Sigmoid colon (tissue), 7 donors: ENCODE results near the gene MYH7B. TPM values are rescaled to one million over a fixed set of nuclear protein-coding genes. Genes with fewer than 3 reads are reported as not detected.
A peak's percentile ranks its signal among the peaks of the same experiment; 100 is the strongest.

Experiments used
- DNase-seq: peaks from one replicate; pipeline ENCODE4 v3.0.0-alpha.2; 2019
- H3K27ac ChIP-seq, 4 donors: fragments of 200-600 bp; sonication (generic); one replicate each; pipeline ENCODE4 v1.5.1; 2016 to 2019; ENCODE audit warnings: mild to moderate bottlenecking in 1 of 4
- H3K27me3 ChIP-seq, 3 donors: fragments of 200-600 bp; sonication (generic); one replicate each; pipeline ENCODE4 v1.5.1; 2019; ENCODE audit warnings: mild to moderate bottlenecking in 1 of 3
- H3K36me3 ChIP-seq, 4 donors: fragments of 200-600 bp; sonication (generic); one replicate each; pipeline ENCODE4 v1.5.1; 2016 to 2019
- H3K4me1 ChIP-seq, 4 donors: fragments of 200-600 bp; sonication (generic); one replicate each; pipeline ENCODE4 v1.5.1; 2017 to 2019
- H3K4me3 ChIP-seq, 4 donors: fragments of 200-600 bp; sonication (generic); one replicate each; pipeline ENCODE4 v1.5.1; 2017 to 2019; ENCODE audit warnings: mild to moderate bottlenecking in 2 of 4, moderate library complexity in 1 of 4
- H3K9me3 ChIP-seq, 4 donors: fragments of 200-600 bp in 3 of 4; sonication (generic) in 3 of 4; one replicate each; pipeline versions ENCODE4 v1.5.1 to v1.6.1; 2013 to 2019
- CTCF ChIP-seq, 4 experiments: fragments of 450-650 bp in 3 of 4; fragments of 200-600 bp in 1 of 4; IDR thresholded peaks; one replicate each; pipeline ENCODE4 v1.5.1; 2016 to 2019; ENCODE audit warnings: antibody characterized with exemption in 4 of 4, mild to moderate bottlenecking in 3 of 4, moderate library complexity in 2 of 4
- EP300 ChIP-seq, 4 donors: sonication (generic); formaldehyde crosslinking; IDR thresholded peaks; one replicate each; pipeline ENCODE4 v1.6.1; 2017; ENCODE audit warnings: antibody characterized with exemption in 4 of 4
- POLR2A ChIP-seq, 2 donors: fragments of 450-650 bp; IDR thresholded peaks; one replicate each; pipeline ENCODE4 v1.6.1; 2016; ENCODE audit warnings: antibody characterized with exemption in 2 of 2, mild to moderate bottlenecking in 2 of 2, moderate library complexity in 2 of 2
- POLR2AphosphoS5 ChIP-seq, 4 donors: sonication (generic); formaldehyde crosslinking; IDR thresholded peaks; one replicate each; pipeline ENCODE4 v1.6.1; 2017; ENCODE audit warnings: antibody characterized with exemption in 4 of 4
- WGBS, 2 donors: extraction: QIAGEN DNeasy Blood & Tissue Kit; methylation state at CpG; one replicate each; pipeline ENCODE4 v1.1.7; 2013; 5-methylcytosine and 5-hydroxymethylcytosine counted together
- intact Hi-C: fragments of 100-400 bp; cut with DNase I; formaldehyde crosslinking; loops from one replicate; pipeline ENCODE4 v1.15.1; 2023
- polyA plus RNA-seq, 3 donors: library from polyadenylated mRNA; stranded (reverse); fragments of 200-250 nt; gene quantifications; one replicate each; pipeline ENCODE4 v1.2.3, GENCODE V29; 2013
- total RNA-seq, 4 donors: library from RNA; depleted of rRNA; stranded (reverse); fragments of >200 nt; gene quantifications; one replicate each; pipeline ENCODE4 v1.1.0, GENCODE V29; 2016
- donor health status: healthy with polysubstance abuse.
- donor health status: Bipolar disorder and iron deficiency.
- donor health status: healthy.

The MYH7B gene
- total and polyA plus RNA-seq, 7 donors, result under 0.01 to 1.6 (median 0.66) TPM

GRCh38 chr20:34951652-34952051 lies 4.0 kb upstream of the MYH7B start:
- Histone ChIP-seq H3K4me1 (peaks cover 0 to 15% (median 14%) of the 10 kb centered on the region in 4 donors), H3K27me3 (no peaks in the 10 kb centered on the region), H3K9me3 (no peaks in the 10 kb centered on the region), H3K36me3 (peaks cover 0 to 22% (median 0%) of the 10 kb centered on the region in 4 donors), H3K4me3 (no peak overlapping the region), H3K27ac (no peak overlapping the region)
- 91 to 92% methylated on average over 8 of the region's 8 CpGs for WGBS, 2 donors
- DNase-seq, result no peak
- intact Hi-C loops, result no loop called here
- no peak for TF ChIP-seq POLR2AphosphoS5 (IDR thresholded peaks at IDR 0.05)
- no peak for TF ChIP-seq CTCF (IDR thresholded peaks at IDR 0.05)
- TF ChIP-seq EP300 (IDR thresholded peaks at IDR 0.05), result no peak
- TF ChIP-seq POLR2A (IDR thresholded peaks at IDR 0.05), result no peak

- no peak overlapping the region for H3K4me3 ChIP-seq
- DNase-seq, result no peak
- H3K4me1 ChIP-seq, result peaks cover 0 to 15% (median 14%) of the 10 kb centered on the region in 4 donors
- no peaks in the 10 kb centered on the region for H3K9me3 ChIP-seq
- 83 to 94% methylated on average over 5 of the region's 5 CpGs for WGBS, 2 donors
- no peaks in the 10 kb centered on the region for H3K27me3 ChIP-seq
- peaks cover 0 to 22% (median 0%) of the 10 kb centered on the region in 4 donors for H3K36me3 ChIP-seq
- intact Hi-C loops, result no loop called here
- TF ChIP-seq EP300 (IDR thresholded peaks at IDR 0.05) (no peak), POLR2A (IDR thresholded peaks at IDR 0.05) (no peak), POLR2AphosphoS5 (IDR thresholded peaks at IDR 0.05) (no peak)
- no peak overlapping the region for H3K27ac ChIP-seq
Observed at GRCh38 chr20:34952671-34953070, 3.0 kb upstream of the MYH7B start.

- no peak for DNase-seq
- no peaks in the 10 kb centered on the region for H3K9me3 ChIP-seq
- peaks cover 0 to 15% (median 14%) of the 10 kb centered on the region in 4 donors for H3K4me1 ChIP-seq
- no peaks in the 10 kb centered on the region for H3K27me3 ChIP-seq
- WGBS, 2 donors, result 63 to 87% methylated on average over 7 of the region's 7 CpGs
- no peak for TF ChIP-seq CTCF (IDR thresholded peaks at IDR 0.05)
- no peak for TF ChIP-seq EP300 (IDR thresholded peaks at IDR 0.05)
- TF ChIP-seq POLR2A (IDR thresholded peaks at IDR 0.05), result no peak
- TF ChIP-seq POLR2AphosphoS5 (IDR thresholded peaks at IDR 0.05), result no peak
- intact Hi-C loops, result no loop called here
- no peak overlapping the region for H3K4me3 ChIP-seq
- H3K36me3 ChIP-seq, result peaks cover 0 to 22% (median 0%) of the 10 kb centered on the region in 4 donors
- H3K27ac ChIP-seq, result no peak overlapping the region
Observed at GRCh38 chr20:34953960-34954359, 1.7 kb upstream of the MYH7B start.

- WGBS, 2 donors, result 4 to 17% methylated on average over 13 of the region's 13 CpGs
- Histone ChIP-seq H3K4me3 (peak overlapping the region; percentile 60 to 81 (median 74)), H3K4me1 (peaks cover 0 to 15% (median 14%) of the 10 kb centered on the region in 4 donors), H3K27me3 (no peaks in the 10 kb centered on the region), H3K27ac (peak overlapping the region; percentile 89 to 94 (median 91)), H3K36me3 (peaks cover 0 to 15% (median 0%) of the 10 kb centered on the region in 4 donors), H3K9me3 (no peaks in the 10 kb centered on the region)
- peak; percentile 74 for DNase-seq
- intact Hi-C loops, result loop anchor here (5.0 kb wide), 1 partner anchor 137 kb away; the partner anchor contains the start of gene TRPC4AP
- no peak for TF ChIP-seq POLR2A (IDR thresholded peaks at IDR 0.05)
- TF ChIP-seq CTCF (IDR thresholded peaks at IDR 0.05), result no peak
- no peak for TF ChIP-seq POLR2AphosphoS5 (IDR thresholded peaks at IDR 0.05)
- no peak for TF ChIP-seq EP300 (IDR thresholded peaks at IDR 0.05)
Observed at GRCh38 chr20:34954904-34955230, 801 bp upstream of the MYH7B start.

GRCh38 chr20:34956041-34956458 lies 382 bp downstream of the MYH7B start:
- Histone ChIP-seq H3K36me3 (peaks cover 0 to 6% (median 0%) of the 10 kb centered on the region in 4 donors), H3K4me3 (peak overlapping the region; percentile 60 to 81 (median 74)), H3K27me3 (no peaks in the 10 kb centered on the region), H3K9me3 (no peaks in the 10 kb centered on the region), H3K4me1 (peaks cover 0 to 15% (median 14%) of the 10 kb centered on the region in 4 donors), H3K27ac (peak overlapping the region; percentile 89 to 94 (median 91))
- TF ChIP-seq POLR2A (IDR thresholded peaks at IDR 0.05) (no peak), CTCF (IDR thresholded peaks at IDR 0.05) (peak in 1 of 4 experiments; percentile 5)
- intact Hi-C loops, result loop anchor here (1.0 to 5.0 kb wide), 2 partner anchors 82 to 136 kb away; partner anchors contain the start of gene TRPC4AP
- no peak for DNase-seq
- 19 to 20% methylated on average over 6 of the region's 6 CpGs for WGBS, 2 donors
